GM18505 (cell line): ENCODE measurements around the gene ZNF726.
"Not testable (repeated sequence)": the region's sequence is repeated elsewhere in the genome, so short reads cannot be mapped to it uniquely, and the experiment has no call there.

Experiments
- ATAC-seq: cut with Tn5 transposase; IDR thresholded peaks from one replicate; pipeline ENCODE4 v1.9.1; 2021; ENCODE audit not compliant: unreplicated experiment
- POLR2A ChIP-seq: IDR thresholded peaks from 4 replicates; pipeline ENCODE4 v1.6.1; 2011; ENCODE audit warnings: borderline replicate concordance; ENCODE audit not compliant: insufficient read depth, insufficient read length; ENCODE audit errors: extremely low read depth

The ZNF726 gene

GRCh38 chr19:23914402-23915286 is at the start of gene ZNF726:
TSS of gene ZNF726 (plus strand) at chr19:23914886. CDS start at chr19:23914995, 109 bp downstream.
- peak; percentile 27 for TF ChIP-seq POLR2A
- ATAC-seq = peak; percentile 97

GRCh38 chr19:23867895-23868294 is 46.8 kb upstream of the ZNF726 start:
- TF ChIP-seq POLR2A = no peak

GRCh38 chr19:23868630-23869029 is 46.1 kb upstream of the ZNF726 start:
- no peak for ATAC-seq
- no peak for TF ChIP-seq POLR2A

More at GRCh38 chr19:23867895-23868294, 46.8 kb upstream of the ZNF726 start:
- ATAC-seq = no peak

GRCh38 chr19:23872282-23872919 is 42.3 kb upstream of the ZNF726 start:
- ATAC-seq = no peak

GRCh38 chr19:23876261-23876660 is 38.4 kb upstream of the ZNF726 start:
- no peak for TF ChIP-seq POLR2A
- no peak for ATAC-seq

More at GRCh38 chr19:23872282-23872919, 42.3 kb upstream of the ZNF726 start:
- TF ChIP-seq POLR2A = no peak

GRCh38 chr19:23876756-23877155 is 37.9 kb upstream of the ZNF726 start:
- ATAC-seq = not testable (repeated sequence)

- no peak for TF ChIP-seq POLR2A
- no peak for ATAC-seq
Observed at GRCh38 chr19:23882493-23882892, 32.2 kb upstream of the ZNF726 start.

- no peak for ATAC-seq
- TF ChIP-seq POLR2A = no peak
Observed at GRCh38 chr19:23884363-23884762, 30.3 kb upstream of the ZNF726 start.

GRCh38 chr19:23887642-23888041 is 27.0 kb upstream of the ZNF726 start:
- ATAC-seq = no peak
- TF ChIP-seq POLR2A = no peak

GRCh38 chr19:23896096-23896495 is 18.6 kb upstream of the ZNF726 start:
- ATAC-seq = not testable (repeated sequence)

- ATAC-seq = no peak
- no peak for TF ChIP-seq POLR2A
Observed at GRCh38 chr19:23896912-23897311, 17.8 kb upstream of the ZNF726 start.

- no peak for ATAC-seq
- no peak for TF ChIP-seq POLR2A
Observed at GRCh38 chr19:23901360-23901759, 13.3 kb upstream of the ZNF726 start.

GRCh38 chr19:23904406-23904805 is 10.3 kb upstream of the ZNF726 start:
- no peak for TF ChIP-seq POLR2A
- ATAC-seq = no peak

- ATAC-seq = no peak
- no peak for TF ChIP-seq POLR2A
Observed at GRCh38 chr19:23905771-23906170, 8.9 kb upstream of the ZNF726 start.
